Daoy (cell line): ENCODE results near the gene CAMSAP1. TPM values are rescaled to one million over a fixed set of nuclear protein-coding genes. Genes with fewer than 3 reads are reported as not detected.
A peak's percentile ranks its signal among the peaks of the same experiment; 100 is the strongest.

ENCODE experiments used
- DNase-seq: peaks from one replicate; pipeline ENCODE4 v3.0.0-alpha.2; 2015; ENCODE audit warnings: low read depth
- total RNA-seq: library from RNA; depleted of rRNA; stranded (reverse); fragments of >200 nt; shearing (Covaris generic); gene quantifications from 2 replicates; pipeline ENCODE4 v1.2.3, GENCODE V29; 2014

Gene CAMSAP1
- total RNA-seq, 1 experiment from 2014 or later, result 22.7 TPM

- DNase-seq, result no peak
Measured at GRCh38 chr9:135941288-135941995, 34.1 kb upstream of the CAMSAP1 start.

- no peak for DNase-seq
Measured at GRCh38 chr9:135939351-135940265, 32.3 kb upstream of the CAMSAP1 start.

- no peak for DNase-seq
Measured at GRCh38 chr9:135937521-135938489, 30.5 kb upstream of the CAMSAP1 start.

GRCh38 chr9:135933114-135933513 is 25.8 kb upstream of the CAMSAP1 start:
- DNase-seq, result no peak

- DNase-seq, result no peak
Measured at GRCh38 chr9:135932656-135933055, 25.3 kb upstream of the CAMSAP1 start.

GRCh38 chr9:135931349-135931820 is 24.0 kb upstream of the CAMSAP1 start:
- DNase-seq, result no peak

GRCh38 chr9:135930446-135931345 is 23.4 kb upstream of the CAMSAP1 start:
- DNase-seq, result no peak

- no peak for DNase-seq
Measured at GRCh38 chr9:135929656-135930445, 22.5 kb upstream of the CAMSAP1 start.

GRCh38 chr9:135928731-135929655 is 21.6 kb upstream of the CAMSAP1 start:
- DNase-seq, result no peak

GRCh38 chr9:135928074-135928730 is 20.9 kb upstream of the CAMSAP1 start:
- DNase-seq, result no peak

- no peak for DNase-seq
Measured at GRCh38 chr9:135927195-135928013, 20.1 kb upstream of the CAMSAP1 start.

GRCh38 chr9:135926402-135927194 is 19.3 kb upstream of the CAMSAP1 start:
- peak; percentile 98 for DNase-seq

- peak; percentile 36 for DNase-seq
Measured at GRCh38 chr9:135925496-135926133, 18.3 kb upstream of the CAMSAP1 start.

GRCh38 chr9:135924628-135925338 is 17.4 kb upstream of the CAMSAP1 start:
- no peak for DNase-seq

- DNase-seq, result no peak
Measured at GRCh38 chr9:135923508-135923907, 16.2 kb upstream of the CAMSAP1 start.
